Activated CD4-positive, alpha-beta memory T cell treated with anti-CD3 and anti-CD28 coated beads for 36 hours (primary cell): ENCODE data around the gene CNOT2. TPM values are rescaled to one million over a fixed set of nuclear protein-coding genes. Genes with fewer than 3 reads are reported as not detected.

Experiments
- total RNA-seq, 2 experiments: library from RNA; stranded (reverse); gene quantifications; one replicate each; pipeline ENCODE4 v1.2.3, GENCODE V29; 2021

Gene CNOT2
- total RNA-seq, 2 experiments from 2014 or later, result 58.4 to 58.5 TPM

Other genes starting within 250 kb of the CNOT2 start
- gene KCNMB4, start 122.9 kb downstream of the CNOT2 start, total RNA-seq, result 1 to 10 TPM; 1.3 to 1.5 TPM